Measurements from ENCODE around the gene TMEM272. TPM values are rescaled to one million over a fixed set of nuclear protein-coding genes. Genes with fewer than 3 reads are reported as not detected.

The TMEM272 gene
- total and polyA plus RNA-seq, 8 donors: 0.03 to 0.37 TPM; not detected in 6

- DNase-seq: no peak
- peak overlapping the region in 4 of 5 donors; percentile 29 to 80 (median 35) for H3K27ac ChIP-seq
- intact Hi-C loops (cut with DNase I; ENCODE audit: low total_unique reads): no loop called here
- peaks cover 0 to 3% (median 0%) of the 10 kb centered on the region in 4 donors for H3K36me3 ChIP-seq
- no peaks in the 10 kb centered on the region for H3K9me3 ChIP-seq
- peaks cover 5 to 33% (median 18%) of the 10 kb centered on the region in 4 donors for H3K4me1 ChIP-seq
- 58 to 72% (median 68%) methylated on average over 10 of the region's 10 CpGs for WGBS, 5 donors
- TF ChIP-seq, protein P1, sequence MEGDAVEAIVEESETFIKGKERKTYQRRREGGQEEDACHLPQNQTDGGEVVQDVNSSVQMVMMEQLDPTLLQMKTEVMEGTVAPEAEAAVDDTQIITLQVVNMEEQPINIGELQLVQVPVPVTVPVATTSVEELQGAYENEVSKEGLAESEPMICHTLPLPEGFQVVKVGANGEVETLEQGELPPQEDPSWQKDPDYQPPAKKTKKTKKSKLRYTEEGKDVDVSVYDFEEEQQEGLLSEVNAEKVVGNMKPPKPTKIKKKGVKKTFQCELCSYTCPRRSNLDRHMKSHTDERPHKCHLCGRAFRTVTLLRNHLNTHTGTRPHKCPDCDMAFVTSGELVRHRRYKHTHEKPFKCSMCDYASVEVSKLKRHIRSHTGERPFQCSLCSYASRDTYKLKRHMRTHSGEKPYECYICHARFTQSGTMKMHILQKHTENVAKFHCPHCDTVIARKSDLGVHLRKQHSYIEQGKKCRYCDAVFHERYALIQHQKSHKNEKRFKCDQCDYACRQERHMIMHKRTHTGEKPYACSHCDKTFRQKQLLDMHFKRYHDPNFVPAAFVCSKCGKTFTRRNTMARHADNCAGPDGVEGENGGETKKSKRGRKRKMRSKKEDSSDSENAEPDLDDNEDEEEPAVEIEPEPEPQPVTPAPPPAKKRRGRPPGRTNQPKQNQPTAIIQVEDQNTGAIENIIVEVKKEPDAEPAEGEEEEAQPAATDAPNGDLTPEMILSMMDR (IDR thresholded peaks at IDR 0.05): no peak
- TF ChIP-seq EP300 (IDR thresholded peaks at IDR 0.05): no peak
- TF ChIP-seq POLR2A (IDR thresholded peaks at IDR 0.05): no peak
- TF ChIP-seq POLR2AphosphoS5 (IDR thresholded peaks at IDR 0.05): no peak
- peak overlapping the region in 1 of 4 donors; percentile 9 for H3K4me3 ChIP-seq
- no peaks in the 10 kb centered on the region for H3K27me3 ChIP-seq
These were observed 58.3 kb downstream of the TMEM272 start for GRCh38 chr13:51786425-51787265.

- peak; percentile 51 to 88 for DNase-seq
- TF ChIP-seq, protein P1 (IDR thresholded peaks at IDR 0.05): no peak
- TF ChIP-seq POLR2A (IDR thresholded peaks at IDR 0.05) (no peak), POLR2AphosphoS5 (IDR thresholded peaks at IDR 0.05) (peak in 1 of 3 donors; percentile 27), EP300 (IDR thresholded peaks at IDR 0.05) (no peak)
- Histone ChIP-seq H3K4me1 (peaks cover 5 to 40% (median 18%) of the 10 kb centered on the region in 4 donors), H3K9me3 (no peaks in the 10 kb centered on the region), H3K4me3 (peak overlapping the region in 1 of 4 donors; percentile 9), H3K27ac (peak overlapping the region in 4 of 5 donors; percentile 29 to 80 (median 35)), H3K36me3 (peaks cover 0 to 3% (median 0%) of the 10 kb centered on the region in 4 donors), H3K27me3 (no peaks in the 10 kb centered on the region)
- 30 to 45% (median 44%) methylated on average over 12 of the region's 12 CpGs for WGBS, 5 donors
- intact Hi-C loops (cut with DNase I; ENCODE audit: low total_unique reads): no loop called here
These were observed 59.1 kb downstream of the TMEM272 start for GRCh38 chr13:51785712-51786424.

GRCh38 chr13:51784097-51784496, 60.9 kb downstream of the TMEM272 start:
- Histone ChIP-seq H3K9me3 (no peaks in the 10 kb centered on the region), H3K36me3 (peaks cover 0 to under 1% (median 0%) of the 10 kb centered on the region in 4 donors), H3K4me1 (peaks cover 5 to 40% (median 18%) of the 10 kb centered on the region in 4 donors), H3K4me3 (no peak overlapping the region), H3K27me3 (no peaks in the 10 kb centered on the region), H3K27ac (no peak overlapping the region)
- no peak for TF ChIP-seq POLR2A (IDR thresholded peaks at IDR 0.05)
- no peak for TF ChIP-seq POLR2AphosphoS5 (IDR thresholded peaks at IDR 0.05)
- TF ChIP-seq EP300 (IDR thresholded peaks at IDR 0.05): no peak
- TF ChIP-seq, protein P1 (IDR thresholded peaks at IDR 0.05): no peak
- no peak for DNase-seq
- 82 to 100% (median 96%) methylated on average over 1 of the region's 1 CpG for WGBS, 5 donors
- intact Hi-C loops (cut with DNase I; ENCODE audit: low total_unique reads): no loop called here

DNA sequence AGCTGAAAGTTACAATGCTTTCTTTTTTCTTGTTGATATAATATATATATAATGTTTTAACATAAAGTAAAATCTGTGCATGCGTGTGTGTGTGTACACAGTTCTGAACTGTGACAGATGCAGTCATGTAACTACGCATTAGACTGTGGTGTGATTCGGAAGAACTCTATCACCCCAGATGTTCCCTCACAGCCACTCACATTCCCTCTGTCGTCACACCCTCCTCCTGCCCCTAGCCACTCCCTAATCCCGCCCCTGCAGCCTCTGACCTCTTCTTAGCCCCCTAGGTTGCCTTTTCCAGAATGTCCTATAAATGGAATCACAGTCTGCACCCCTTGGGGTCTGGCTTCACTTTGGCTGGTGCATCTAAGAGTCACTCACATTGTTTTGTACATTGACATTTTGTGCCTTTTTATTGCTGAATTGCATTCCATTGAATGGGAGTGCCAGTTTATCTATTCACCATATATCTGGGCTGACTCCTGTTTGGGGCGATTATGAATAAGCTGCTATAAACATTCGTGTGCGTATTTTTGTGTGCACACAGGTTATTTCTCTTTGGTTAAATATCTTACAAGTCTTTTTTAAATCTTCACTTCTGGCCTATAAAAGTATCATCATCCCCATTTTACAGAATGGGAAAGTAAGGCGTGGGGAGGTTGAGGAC, 61.4 kb downstream of the TMEM272 start:
- TF ChIP-seq EP300 (IDR thresholded peaks at IDR 0.05) (no peak), POLR2AphosphoS5 (IDR thresholded peaks at IDR 0.05) (no peak), POLR2A (IDR thresholded peaks at IDR 0.05) (no peak)
- TF ChIP-seq, protein P1 (IDR thresholded peaks at IDR 0.05): no peak
- no peak for DNase-seq
- intact Hi-C loops (cut with DNase I; ENCODE audit: low total_unique reads): no loop called here

More for the DNA sequence above, 61.4 kb downstream of the TMEM272 start:
- Histone ChIP-seq H3K36me3 (no peaks in the 10 kb centered on the region), H3K4me1 (peaks cover 5 to 40% (median 18%) of the 10 kb centered on the region in 4 donors), H3K27me3 (no peaks in the 10 kb centered on the region), H3K9me3 (no peaks in the 10 kb centered on the region), H3K27ac (no peak overlapping the region), H3K4me3 (no peak overlapping the region)
- WGBS, 5 donors: 85 to 89% (median 88%) methylated on average over 9 of the region's 9 CpGs

Data from stomach (tissue), 9 donors.